ENCODE measurements around the gene CGA. TPM values are rescaled to one million over a fixed set of nuclear protein-coding genes. Genes with fewer than 3 reads are reported as not detected.

CGA gene
- total RNA-seq, 6 experiments from 2014 or later = not detected

GRCh38 chr6:87126501-87126900 is 31.6 kb upstream of the CGA start:
- TF ChIP-seq POLR2A (IDR thresholded peaks at IDR 0.05) (no peak), CTCF (IDR thresholded peaks at IDR 0.05) (no peak)
- WGBS (ENCODE audit: insufficient coverage, low coverage, low lambda C conversion rate, missing lambda C conversion rate) = 0% methylated on average over 1 of the region's 1 CpG
- intact Hi-C loops (cut with DNase I) = no loop called here
- H3K4me3 ChIP-seq = no peak overlapping the region
- no peak overlapping the region for H3K27ac ChIP-seq
- no peaks in the 10 kb centered on the region for H3K9me3 ChIP-seq
- ATAC-seq (no peak), DNase-seq (no peak)
- no peaks in the 10 kb centered on the region for H3K4me1 ChIP-seq
- H3K36me3 ChIP-seq = no peaks in the 10 kb centered on the region
- no peaks in the 10 kb centered on the region for H3K27me3 ChIP-seq

- TF ChIP-seq POLR2A (IDR thresholded peaks at IDR 0.05) = no peak
- TF ChIP-seq CTCF (IDR thresholded peaks at IDR 0.05) = no peak
- H3K4me3 ChIP-seq = no peak overlapping the region
- no peaks in the 10 kb centered on the region for H3K36me3 ChIP-seq
- no peaks in the 10 kb centered on the region for H3K9me3 ChIP-seq
- DNase-seq = no peak
- no peak overlapping the region for H3K27ac ChIP-seq
- 94% methylated on average over 5 of the region's 5 CpGs for WGBS (ENCODE audit: insufficient coverage, low coverage, low lambda C conversion rate, missing lambda C conversion rate)
- H3K4me1 ChIP-seq = no peaks in the 10 kb centered on the region
- no peak for ATAC-seq
- H3K27me3 ChIP-seq = no peaks in the 10 kb centered on the region
- intact Hi-C loops (cut with DNase I) = no loop called here
Measured at GRCh38 chr6:87124074-87124473, 29.2 kb upstream of the CGA start.

- no peaks in the 10 kb centered on the region for H3K9me3 ChIP-seq
- H3K4me1 ChIP-seq = no peaks in the 10 kb centered on the region
- intact Hi-C loops (cut with DNase I) = no loop called here
- ATAC-seq = no peak
- H3K36me3 ChIP-seq = no peaks in the 10 kb centered on the region
- WGBS (ENCODE audit: insufficient coverage, low coverage, low lambda C conversion rate, missing lambda C conversion rate) = 74% methylated on average over 16 of the region's 51 CpGs
- H3K27ac ChIP-seq = no peak overlapping the region
- H3K4me3 ChIP-seq = no peak overlapping the region
- no peaks in the 10 kb centered on the region for H3K27me3 ChIP-seq
- TF ChIP-seq CTCF (IDR thresholded peaks at IDR 0.05) = no peak
- DNase-seq = peak in 1 of 3 donors; percentile 49
Measured at GRCh38 chr6:87122477-87122876, 27.6 kb upstream of the CGA start.

- no peak for TF ChIP-seq CTCF (IDR thresholded peaks at IDR 0.05)
- TF ChIP-seq POLR2A (IDR thresholded peaks at IDR 0.05) = no peak
- ATAC-seq = no peak
Measured at GRCh38 chr6:87118054-87118453, 23.1 kb upstream of the CGA start.

GRCh38 chr6:87116922-87117321 is 22.0 kb upstream of the CGA start:
- no peaks in the 10 kb centered on the region for H3K27me3 ChIP-seq
- no peak overlapping the region for H3K27ac ChIP-seq
- TF ChIP-seq POLR2A (IDR thresholded peaks at IDR 0.05) (no peak), CTCF (IDR thresholded peaks at IDR 0.05) (no peak)
- no peaks in the 10 kb centered on the region for H3K9me3 ChIP-seq
- WGBS (ENCODE audit: insufficient coverage, low coverage, low lambda C conversion rate, missing lambda C conversion rate) = 83% methylated on average over 2 of the region's 2 CpGs
- no peak overlapping the region for H3K4me3 ChIP-seq
- H3K4me1 ChIP-seq = no peaks in the 10 kb centered on the region
- H3K36me3 ChIP-seq = no peaks in the 10 kb centered on the region
- intact Hi-C loops (cut with DNase I) = no loop called here
- DNase-seq = no peak
- ATAC-seq = no peak

More at GRCh38 chr6:87118054-87118453, 23.1 kb upstream of the CGA start:
- Histone ChIP-seq H3K4me3 (no peak overlapping the region), H3K4me1 (no peaks in the 10 kb centered on the region), H3K27ac (no peak overlapping the region), H3K27me3 (no peaks in the 10 kb centered on the region), H3K36me3 (no peaks in the 10 kb centered on the region), H3K9me3 (no peaks in the 10 kb centered on the region)
- WGBS (ENCODE audit: insufficient coverage, low coverage, low lambda C conversion rate, missing lambda C conversion rate) = 84% methylated on average over 4 of the region's 4 CpGs
- intact Hi-C loops (cut with DNase I) = no loop called here
- DNase-seq = no peak

Data from right lobe of liver (tissue), 6 donors.